ACHN (cell line): ENCODE data around the gene OR10H1.
"Not testable (repeated sequence)": the region's sequence is repeated elsewhere in the genome, so short reads cannot be mapped to it uniquely, and the experiment has no call there.

Experiments
- DNase-seq: peaks from one replicate; pipeline ENCODE4 v3.0.0-alpha.2; 2015
- in situ Hi-C: cut with HindIII; loops from 2 replicates; pipeline ENCODE4 v1.10.0; 2017; ENCODE audit warnings: low sequenced_read_pairs, low pct_ligation_motif_present, low pct_unique_long_range_greater_than_20kb

The OR10H1 gene

GRCh38 chr19:15780610-15781418, 34.6 kb downstream of the OR10H1 start:
- DNase-seq: no peak
- in situ Hi-C loops: no loop called here

- in situ Hi-C loops: no loop called here
- no peak for DNase-seq
These were observed 35.5 kb downstream of the OR10H1 start for GRCh38 chr19:15779756-15780476.

GRCh38 chr19:15776991-15777970, 38.2 kb downstream of the OR10H1 start:
- no peak for DNase-seq
- in situ Hi-C loops: no loop called here

- in situ Hi-C loops: no loop called here
- DNase-seq: no peak
These were observed 39.2 kb downstream of the OR10H1 start for GRCh38 chr19:15776264-15776663.

- no peak for DNase-seq
- in situ Hi-C loops: no loop called here
These were observed 40.2 kb downstream of the OR10H1 start for GRCh38 chr19:15775249-15775648.

- DNase-seq, in situ Hi-C loops: not testable (repeated sequence)
These were observed 41.3 kb downstream of the OR10H1 start for GRCh38 chr19:15774159-15774558.

- in situ Hi-C loops: no loop called here
- DNase-seq: no peak
These were observed 45.9 kb downstream of the OR10H1 start for GRCh38 chr19:15769586-15769985.

- no peak for DNase-seq
- in situ Hi-C loops: no loop called here
These were observed 55.4 kb downstream of the OR10H1 start for GRCh38 chr19:15759962-15760565.

- no peak for DNase-seq
- in situ Hi-C loops: no loop called here
These were observed 57.1 kb downstream of the OR10H1 start for GRCh38 chr19:15758379-15758778.
